ENCODE data around the gene RNF207. TPM values are rescaled to one million over a fixed set of nuclear protein-coding genes. Genes with fewer than 3 reads are reported as not detected.

RNF207 gene
- total RNA-seq, 1 experiment from 2014 or later: not detected

DNA sequence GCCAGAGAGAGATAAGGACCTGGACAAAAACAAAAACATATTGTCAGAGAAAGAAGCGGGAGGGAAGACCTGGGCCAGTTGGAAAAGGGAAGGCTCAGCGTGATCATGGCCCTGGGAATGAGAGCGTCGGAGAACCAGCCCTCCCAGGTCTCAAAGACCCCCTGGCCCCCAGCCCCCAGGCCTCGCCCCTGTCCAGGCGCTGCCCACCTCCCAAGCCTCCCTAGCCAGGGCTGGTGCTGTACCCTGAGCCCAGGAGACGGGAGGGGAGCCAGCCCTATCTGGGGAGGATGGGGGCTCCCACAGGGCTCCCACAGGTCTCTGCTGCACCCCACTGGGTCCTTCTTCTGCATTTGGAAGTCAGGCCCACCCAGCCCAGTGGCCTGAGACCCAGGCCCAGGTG is 40.9 kb upstream of the RNF207 start:
- no peaks in the 10 kb centered on the region for H3K27me3 ChIP-seq (ENCODE audit: low read length)
- no peaks in the 10 kb centered on the region for H3K79me2 ChIP-seq (ENCODE audit: low read length)
- H4K20me1 ChIP-seq (ENCODE audit: insufficient read depth, low read depth, low read length): 0 out of 2 replicates have a peak, but pooled peaks cover 4% of the 10 kb centered on the region

DNA sequence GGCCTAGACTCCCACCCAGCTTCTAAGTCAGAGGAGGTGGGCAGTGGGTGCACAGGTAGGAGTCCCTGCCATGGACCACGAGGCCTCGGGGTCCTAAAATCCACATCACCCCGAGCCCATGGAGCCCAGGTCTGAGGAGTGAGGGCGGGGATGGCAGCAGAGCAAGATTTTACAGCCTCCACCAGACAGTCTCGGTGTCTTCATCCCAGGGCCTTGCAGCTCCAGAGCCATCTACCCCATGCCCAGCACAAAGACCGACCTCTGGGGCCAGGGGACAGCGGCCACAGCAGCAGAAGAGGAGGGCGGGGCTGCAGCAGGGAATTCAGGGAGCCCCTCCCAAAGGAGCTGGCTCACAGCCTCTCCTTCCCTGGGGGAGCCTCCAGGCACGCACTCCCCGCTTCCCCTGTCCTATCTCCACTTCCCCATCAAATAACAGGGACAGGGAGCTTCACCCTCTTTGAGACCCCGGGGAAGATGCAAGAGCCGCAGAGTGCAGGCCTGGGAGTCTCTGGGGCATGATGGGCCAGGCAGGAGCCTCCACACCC is 40.4 kb upstream of the RNF207 start:
- Histone ChIP-seq H3K27me3 (ENCODE audit: low read length) (no peaks in the 10 kb centered on the region), H3K9ac (ENCODE audit: low read length) (no peak overlapping the region), H3K4me2 (ENCODE audit: low read depth, low read length, poor library complexity, severe bottlenecking) (no peak overlapping the region), H4K20me1 (ENCODE audit: insufficient read depth, low read depth, low read length) (0 out of 2 replicates have a peak, but pooled peaks cover 4% of the 10 kb centered on the region), H3K9me3 (ENCODE audit: low read length) (no peaks in the 10 kb centered on the region), H3K27ac (ENCODE audit: low read length) (no peak overlapping the region), H3K79me2 (ENCODE audit: low read length) (no peaks in the 10 kb centered on the region), H2AFZ (ENCODE audit: low read length) (no peak overlapping the region), H3K36me3 (ENCODE audit: insufficient read depth, low read length) (no peaks in the 10 kb centered on the region), H3K4me1 (ENCODE audit: low read length) (no peaks in the 10 kb centered on the region), H3K9me2 (replicated peaks; ENCODE audit: insufficient read depth, low read length) (no peaks in the 10 kb centered on the region), H3K4me3 (ENCODE audit: low read length) (no peak overlapping the region)
- DNase-seq: no peak

More for the DNA sequence above, 40.9 kb upstream of the RNF207 start:
- no peak overlapping the region for H3K4me2 ChIP-seq (ENCODE audit: low read depth, low read length, poor library complexity, severe bottlenecking)
- no peaks in the 10 kb centered on the region for H3K9me2 ChIP-seq (replicated peaks; ENCODE audit: insufficient read depth, low read length)
- H3K9ac ChIP-seq (ENCODE audit: low read length): no peak overlapping the region
- no peaks in the 10 kb centered on the region for H3K9me3 ChIP-seq (ENCODE audit: low read length)
- H3K36me3 ChIP-seq (ENCODE audit: insufficient read depth, low read length): no peaks in the 10 kb centered on the region
- H3K27ac ChIP-seq (ENCODE audit: low read length): no peak overlapping the region
- no peak for DNase-seq
- no peak overlapping the region for H3K4me3 ChIP-seq (ENCODE audit: low read length)
- no peaks in the 10 kb centered on the region for H3K4me1 ChIP-seq (ENCODE audit: low read length)
- no peak overlapping the region for H2AFZ ChIP-seq (ENCODE audit: low read length)

DNA sequence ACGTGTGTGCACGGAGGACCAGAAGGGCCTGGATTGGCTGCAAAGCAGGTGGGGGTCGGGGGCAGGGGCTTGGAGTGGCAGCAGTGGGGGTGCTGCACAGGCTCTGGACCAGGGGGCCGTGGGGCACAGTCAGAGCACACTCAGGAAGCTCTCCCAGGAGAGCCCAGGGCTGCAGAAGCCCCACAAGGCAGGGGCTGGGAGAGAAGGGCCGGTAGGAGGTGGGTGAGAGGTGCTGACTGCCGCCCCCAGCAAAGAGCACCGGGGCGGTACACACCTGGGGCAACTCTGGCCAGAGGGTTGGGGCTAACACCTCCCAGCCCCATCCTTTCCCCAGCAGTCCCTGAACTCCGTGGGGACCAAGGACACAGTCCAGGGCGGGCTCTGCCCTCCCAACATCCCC is 39.7 kb upstream of the RNF207 start:
- Histone ChIP-seq H3K79me2 (ENCODE audit: low read length) (no peaks in the 10 kb centered on the region), H3K27me3 (ENCODE audit: low read length) (no peaks in the 10 kb centered on the region), H3K27ac (ENCODE audit: low read length) (no peak overlapping the region), H3K4me1 (ENCODE audit: low read length) (no peaks in the 10 kb centered on the region), H3K4me2 (ENCODE audit: low read depth, low read length, poor library complexity, severe bottlenecking) (no peak overlapping the region), H3K4me3 (ENCODE audit: low read length) (no peak overlapping the region), H4K20me1 (ENCODE audit: insufficient read depth, low read depth, low read length) (0 out of 2 replicates have a peak, but pooled peaks cover 4% of the 10 kb centered on the region), H2AFZ (ENCODE audit: low read length) (no peak overlapping the region), H3K9me2 (replicated peaks; ENCODE audit: insufficient read depth, low read length) (no peaks in the 10 kb centered on the region), H3K9me3 (ENCODE audit: low read length) (no peaks in the 10 kb centered on the region), H3K9ac (ENCODE audit: low read length) (no peak overlapping the region), H3K36me3 (ENCODE audit: insufficient read depth, low read length) (no peaks in the 10 kb centered on the region)
- no peak for DNase-seq

DNA sequence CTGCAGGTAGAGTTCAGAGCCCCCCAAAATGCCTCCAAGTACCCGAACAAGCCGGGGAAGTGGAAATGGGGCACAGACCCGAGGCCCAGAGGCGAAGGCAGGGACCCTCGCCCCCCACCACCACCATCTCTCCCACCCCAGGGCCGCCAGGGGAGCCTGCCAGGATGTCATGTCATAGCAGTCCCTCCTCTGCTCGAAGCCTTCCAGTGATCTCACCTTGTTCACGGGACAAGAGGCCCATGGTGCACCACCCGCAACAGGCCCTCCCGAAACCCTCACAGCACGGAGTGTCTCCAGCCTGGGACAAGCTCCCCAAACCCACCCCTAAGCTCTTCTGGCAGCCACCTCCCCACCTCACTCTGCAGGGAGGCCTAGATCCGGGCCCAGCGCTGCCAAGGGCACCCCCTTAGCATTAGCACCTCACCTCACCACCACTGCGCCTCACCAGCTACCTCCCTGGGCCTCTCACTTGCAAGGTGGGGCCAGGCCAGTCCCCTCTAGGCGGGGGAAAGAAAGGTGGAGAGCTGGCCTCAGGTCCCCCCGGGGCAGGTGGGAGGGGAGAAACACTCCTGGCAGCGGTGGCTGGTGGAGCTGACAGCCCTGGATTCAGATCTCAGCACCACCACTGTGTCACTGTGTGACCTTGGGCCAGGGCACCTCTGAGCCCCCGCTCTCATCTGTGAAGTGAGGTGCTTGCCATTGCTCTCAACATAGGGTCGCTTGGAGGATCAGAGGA is 39.1 kb upstream of the RNF207 start:
- no peaks in the 10 kb centered on the region for H3K79me2 ChIP-seq (ENCODE audit: low read length)
- H3K9ac ChIP-seq (ENCODE audit: low read length): no peak overlapping the region
- H3K4me1 ChIP-seq (ENCODE audit: low read length): no peaks in the 10 kb centered on the region
- 0 out of 2 replicates have a peak, but pooled peaks cover 4% of the 10 kb centered on the region for H4K20me1 ChIP-seq (ENCODE audit: insufficient read depth, low read depth, low read length)
- H3K4me3 ChIP-seq (ENCODE audit: low read length): no peak overlapping the region
- DNase-seq: no peak
- H2AFZ ChIP-seq (ENCODE audit: low read length): no peak overlapping the region
- H3K27me3 ChIP-seq (ENCODE audit: low read length): no peaks in the 10 kb centered on the region
- H3K9me2 ChIP-seq (replicated peaks; ENCODE audit: insufficient read depth, low read length): no peaks in the 10 kb centered on the region
- H3K27ac ChIP-seq (ENCODE audit: low read length): no peak overlapping the region
- H3K4me2 ChIP-seq (ENCODE audit: low read depth, low read length, poor library complexity, severe bottlenecking): no peak overlapping the region
- H3K9me3 ChIP-seq (ENCODE audit: low read length): no peaks in the 10 kb centered on the region
- H3K36me3 ChIP-seq (ENCODE audit: insufficient read depth, low read length): no peaks in the 10 kb centered on the region

DNA sequence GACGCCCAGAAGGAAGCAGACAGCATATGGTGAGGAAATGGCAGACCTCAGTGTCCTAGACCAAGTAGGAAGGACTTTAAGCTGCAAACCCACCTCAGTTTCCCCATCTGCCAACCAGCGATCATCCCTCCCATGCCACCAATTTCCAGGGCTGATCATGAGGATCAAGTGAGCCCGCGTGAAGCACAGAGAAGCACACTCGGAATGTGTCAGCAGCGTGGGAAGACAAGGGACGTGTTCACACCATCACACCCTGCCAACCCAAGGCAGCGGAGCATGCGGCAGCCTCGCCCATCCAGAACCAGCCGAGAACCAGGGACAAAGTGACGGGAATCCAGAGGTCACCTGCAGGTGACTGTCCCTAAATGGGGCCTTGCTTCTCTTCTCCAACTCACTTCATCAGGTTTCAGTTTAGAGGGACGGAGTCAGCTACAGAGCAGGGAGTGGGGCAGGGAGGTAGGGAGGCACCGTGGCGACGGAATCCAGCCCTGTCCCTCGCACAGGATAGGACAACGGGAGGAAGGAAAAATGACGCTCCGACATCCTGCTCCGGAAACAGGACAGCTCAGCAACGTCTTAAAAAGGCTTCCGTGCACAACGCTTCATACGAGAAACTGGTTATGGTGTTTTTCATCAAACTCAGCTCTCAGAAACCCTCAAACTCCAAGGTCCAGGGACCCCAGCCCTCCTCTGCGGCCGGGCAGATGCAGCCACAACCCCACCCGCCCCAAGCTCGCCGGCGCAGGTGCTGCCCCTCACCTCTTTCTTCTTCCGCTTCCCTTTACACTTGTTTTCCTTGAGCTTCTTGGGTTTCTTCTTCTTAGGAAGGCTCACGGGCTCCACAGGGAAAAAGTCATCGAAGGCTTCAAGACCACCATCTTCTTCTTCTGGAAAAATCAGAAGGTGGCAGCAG is 38.3 kb upstream of the RNF207 start:
- Histone ChIP-seq H3K27me3 (ENCODE audit: low read length) (no peaks in the 10 kb centered on the region), H2AFZ (ENCODE audit: low read length) (no peak overlapping the region), H3K4me3 (ENCODE audit: low read length) (no peak overlapping the region), H3K27ac (ENCODE audit: low read length) (no peak overlapping the region), H4K20me1 (ENCODE audit: insufficient read depth, low read depth, low read length) (0 out of 2 replicates have a peak, but pooled peaks cover 4% of the 10 kb centered on the region), H3K4me2 (ENCODE audit: low read depth, low read length, poor library complexity, severe bottlenecking) (no peak overlapping the region), H3K4me1 (ENCODE audit: low read length) (no peaks in the 10 kb centered on the region), H3K79me2 (ENCODE audit: low read length) (no peaks in the 10 kb centered on the region), H3K9ac (ENCODE audit: low read length) (no peak overlapping the region), H3K9me2 (replicated peaks; ENCODE audit: insufficient read depth, low read length) (no peaks in the 10 kb centered on the region), H3K36me3 (ENCODE audit: insufficient read depth, low read length) (no peaks in the 10 kb centered on the region), H3K9me3 (ENCODE audit: low read length) (no peaks in the 10 kb centered on the region)
- no peak for DNase-seq

DNA sequence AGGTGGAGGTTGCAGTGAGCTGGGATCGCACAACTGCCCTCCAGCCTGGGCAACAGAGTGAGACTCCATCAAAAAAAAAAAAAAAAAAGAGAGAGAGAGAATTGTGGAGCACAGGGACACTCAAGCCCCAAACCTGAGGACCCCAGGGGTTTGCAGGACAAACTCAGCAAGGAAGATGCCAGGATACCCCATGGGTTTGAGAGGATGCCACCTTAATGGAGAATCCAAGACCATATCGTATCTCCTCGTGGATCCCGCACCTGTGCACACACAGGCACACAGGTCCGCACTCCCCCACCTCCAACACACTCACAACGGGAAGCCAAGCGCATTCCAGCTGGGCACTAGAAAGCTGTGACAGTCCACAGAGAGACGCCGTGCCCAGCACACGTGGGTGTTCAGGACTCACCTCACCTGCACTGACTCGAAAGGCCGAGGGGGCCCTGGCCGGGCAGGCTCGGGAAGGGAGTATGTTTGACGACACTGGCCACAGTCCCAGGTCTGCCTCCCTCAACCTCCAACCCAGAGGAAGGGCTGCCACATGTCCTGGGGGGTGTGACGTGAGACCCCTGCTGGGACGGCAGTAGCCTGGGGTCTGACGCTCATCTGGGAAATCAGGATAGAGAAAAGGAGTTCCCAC is 36.9 kb upstream of the RNF207 start:
- Histone ChIP-seq H3K9me3 (ENCODE audit: low read length) (no peaks in the 10 kb centered on the region), H3K4me3 (ENCODE audit: low read length) (no peak overlapping the region), H2AFZ (ENCODE audit: low read length) (no peak overlapping the region), H3K9me2 (replicated peaks; ENCODE audit: insufficient read depth, low read length) (no peaks in the 10 kb centered on the region), H4K20me1 (ENCODE audit: insufficient read depth, low read depth, low read length) (0 out of 2 replicates have a peak, but pooled peaks cover 4% of the 10 kb centered on the region), H3K79me2 (ENCODE audit: low read length) (no peaks in the 10 kb centered on the region), H3K4me1 (ENCODE audit: low read length) (no peaks in the 10 kb centered on the region), H3K27me3 (ENCODE audit: low read length) (no peaks in the 10 kb centered on the region), H3K36me3 (ENCODE audit: insufficient read depth, low read length) (no peaks in the 10 kb centered on the region), H3K9ac (ENCODE audit: low read length) (no peak overlapping the region), H3K27ac (ENCODE audit: low read length) (no peak overlapping the region), H3K4me2 (ENCODE audit: low read depth, low read length, poor library complexity, severe bottlenecking) (no peak overlapping the region)
- no peak for DNase-seq

DNA sequence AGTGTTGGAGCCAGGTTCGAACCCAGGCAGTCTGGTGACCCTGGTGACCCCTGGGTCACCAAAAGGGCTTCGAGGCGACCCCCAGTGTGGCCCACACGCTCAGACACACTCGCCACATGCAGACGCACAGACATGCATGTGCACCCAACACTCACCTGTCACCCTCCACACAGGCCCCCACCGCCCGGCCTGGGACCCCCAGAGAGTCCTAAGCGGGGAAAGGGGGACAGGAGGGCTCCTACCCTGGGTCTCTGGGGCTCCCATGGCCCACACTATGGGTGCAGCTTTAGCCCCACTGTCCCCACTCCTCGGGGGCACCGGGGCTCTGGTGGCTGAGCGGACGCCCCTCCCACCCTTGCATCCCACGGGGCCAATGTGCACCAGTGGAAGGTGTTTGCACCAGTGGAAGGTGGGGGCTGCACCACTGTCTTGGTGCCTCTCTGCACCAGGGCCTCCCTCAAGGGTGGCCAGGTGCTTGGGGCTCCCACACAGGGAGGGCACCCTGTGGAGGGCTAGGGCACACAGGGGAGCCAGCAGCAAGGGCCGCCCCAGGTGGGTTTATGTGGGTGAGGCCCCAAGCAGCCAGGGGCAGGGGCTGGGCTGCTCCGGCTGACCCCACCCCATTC is 35.7 kb upstream of the RNF207 start:
- H3K79me2 ChIP-seq (ENCODE audit: low read length): no peaks in the 10 kb centered on the region
- DNase-seq: no peak
- H3K9ac ChIP-seq (ENCODE audit: low read length): no peak overlapping the region
- H3K4me3 ChIP-seq (ENCODE audit: low read length): no peak overlapping the region
- no peaks in the 10 kb centered on the region for H3K27me3 ChIP-seq (ENCODE audit: low read length)
- H3K9me2 ChIP-seq (replicated peaks; ENCODE audit: insufficient read depth, low read length): no peaks in the 10 kb centered on the region; the same call in 1 of the 2 replicates
- no peak overlapping the region for H3K4me2 ChIP-seq (ENCODE audit: low read depth, low read length, poor library complexity, severe bottlenecking)
- no peaks in the 10 kb centered on the region for H3K36me3 ChIP-seq (ENCODE audit: insufficient read depth, low read length)
- H3K9me3 ChIP-seq (ENCODE audit: low read length): no peaks in the 10 kb centered on the region
- H4K20me1 ChIP-seq (ENCODE audit: insufficient read depth, low read depth, low read length): 0 out of 2 replicates have a peak, but pooled peaks cover 4% of the 10 kb centered on the region
- no peak overlapping the region for H3K27ac ChIP-seq (ENCODE audit: low read length)
- H2AFZ ChIP-seq (ENCODE audit: low read length): no peak overlapping the region
- H3K4me1 ChIP-seq (ENCODE audit: low read length): no peaks in the 10 kb centered on the region

All from Karpas-422 (cell line).